NT2/D1 (cell line): Measurements from ENCODE around the gene KRT75.
"Not testable (repeated sequence)": the region's sequence is repeated elsewhere in the genome, so short reads cannot be mapped to it uniquely, and the experiment has no call there.

ENCODE experiments used
- DNase-seq: peaks from one replicate; pipeline ENCODE4 v3.0.0-alpha.2; 2011; ENCODE audit warnings: low read depth, low spot score
- H3K27me3 ChIP-seq: 2 replicates; pipeline ENCODE4 v1.6.0; 2011; ENCODE audit warnings: mild to moderate bottlenecking; ENCODE audit not compliant: insufficient read length, insufficient read depth
- H3K36me3 ChIP-seq: 2 replicates; pipeline ENCODE4 v1.6.1; 2011; ENCODE audit warnings: mild to moderate bottlenecking, low read length, mixed read lengths; ENCODE audit not compliant: insufficient read depth, insufficient read length
- H3K4me1 ChIP-seq: 2 replicates; pipeline ENCODE4 v1.5.1; 2011; ENCODE audit not compliant: insufficient read depth, insufficient read length
- H3K4me3 ChIP-seq: 2 replicates; pipeline ENCODE4 v1.5.1; 2011; ENCODE audit warnings: low read depth; ENCODE audit not compliant: insufficient read length
- H3K9ac ChIP-seq: 2 replicates; pipeline ENCODE4 v1.6.0; 2011; ENCODE audit warnings: low read depth; ENCODE audit not compliant: insufficient read length
- H3K9me3 ChIP-seq: 2 replicates; pipeline ENCODE4 v1.5.1; 2011; ENCODE audit warnings: mild to moderate bottlenecking, low read length; ENCODE audit not compliant: insufficient read depth
- SUZ12 ChIP-seq: IDR thresholded peaks from 2 replicates; pipeline ENCODE4 v1.6.1; 2011; ENCODE audit not compliant: insufficient read length, insufficient read depth; ENCODE audit errors: extremely low read depth
- YY1 ChIP-seq: IDR thresholded peaks from 2 replicates; pipeline ENCODE4 v1.6.1; 2011; ENCODE audit not compliant: insufficient read length, insufficient read depth
- ZNF274 ChIP-seq: IDR thresholded peaks from 2 replicates; pipeline ENCODE4 v1.6.1; 2011; ENCODE audit warnings: mild to moderate bottlenecking, low read depth, low read length

Gene KRT75

DNA sequence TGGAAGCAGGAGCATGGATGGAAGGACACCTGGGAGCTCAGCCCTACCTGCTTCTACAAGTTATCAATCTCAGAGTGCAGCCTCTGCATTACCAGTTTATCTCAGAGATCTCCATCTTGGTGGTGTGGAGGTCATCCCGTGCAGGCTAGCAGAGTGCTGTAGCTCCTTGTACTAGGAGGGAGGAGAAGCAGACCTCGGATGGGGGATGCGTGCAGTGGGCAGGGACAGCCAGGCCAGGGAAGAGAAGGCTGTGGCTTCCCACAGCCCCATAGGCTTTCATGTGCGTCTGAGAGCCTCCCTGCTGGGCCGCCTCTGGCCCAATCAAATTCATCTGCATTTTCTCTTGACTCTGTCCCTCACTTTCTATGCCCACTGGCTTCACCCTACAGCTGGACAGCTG is 19.2 kb downstream of the KRT75 start:
- no peaks in the 10 kb centered on the region for H3K36me3 ChIP-seq
- H3K27me3 ChIP-seq: no peaks in the 10 kb centered on the region
- no peak for TF ChIP-seq SUZ12
- TF ChIP-seq YY1: no peak
- TF ChIP-seq ZNF274: no peak
- no peak overlapping the region for H3K9ac ChIP-seq
- no peak overlapping the region for H3K4me3 ChIP-seq
- no peaks in the 10 kb centered on the region for H3K9me3 ChIP-seq
- H3K4me1 ChIP-seq: peaks cover 3% of the 10 kb centered on the region
- no peak for DNase-seq

DNA sequence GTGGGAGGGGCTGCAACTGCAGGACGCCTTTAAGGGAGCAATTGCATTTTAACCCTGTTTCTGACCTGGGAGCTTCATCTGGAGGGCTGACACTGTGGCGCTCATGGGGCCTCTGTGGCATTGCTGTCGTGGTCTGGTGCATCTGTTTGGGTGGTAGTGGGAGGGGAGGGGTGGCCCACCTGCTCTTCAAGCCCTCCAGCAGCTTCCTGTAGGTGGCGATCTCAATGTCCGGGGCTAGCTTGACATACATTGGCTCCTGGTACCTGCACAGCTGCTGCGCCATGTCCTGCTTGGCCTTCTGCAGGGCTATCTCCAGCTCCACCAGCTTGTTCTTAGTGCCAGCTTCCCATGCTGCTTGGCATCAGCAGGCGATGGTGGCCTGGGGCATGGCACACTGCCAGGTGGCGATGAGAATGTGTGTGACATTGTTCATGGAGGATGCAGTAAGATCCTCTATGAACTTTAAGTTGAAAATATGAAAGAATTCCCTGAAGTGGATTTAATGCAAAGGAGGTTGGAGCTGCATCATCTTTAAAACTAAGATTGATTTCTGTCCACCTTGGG is 20.3 kb downstream of the KRT75 start:
- TF ChIP-seq YY1 (no peak), ZNF274 (no peak), SUZ12 (no peak)
- Histone ChIP-seq H3K9me3 (no peaks in the 10 kb centered on the region), H3K4me1 (peaks cover 3% of the 10 kb centered on the region), H3K4me3 (no peak overlapping the region), H3K9ac (no peak overlapping the region), H3K27me3 (no peaks in the 10 kb centered on the region), H3K36me3 (no peaks in the 10 kb centered on the region)
- no peak for DNase-seq

DNA sequence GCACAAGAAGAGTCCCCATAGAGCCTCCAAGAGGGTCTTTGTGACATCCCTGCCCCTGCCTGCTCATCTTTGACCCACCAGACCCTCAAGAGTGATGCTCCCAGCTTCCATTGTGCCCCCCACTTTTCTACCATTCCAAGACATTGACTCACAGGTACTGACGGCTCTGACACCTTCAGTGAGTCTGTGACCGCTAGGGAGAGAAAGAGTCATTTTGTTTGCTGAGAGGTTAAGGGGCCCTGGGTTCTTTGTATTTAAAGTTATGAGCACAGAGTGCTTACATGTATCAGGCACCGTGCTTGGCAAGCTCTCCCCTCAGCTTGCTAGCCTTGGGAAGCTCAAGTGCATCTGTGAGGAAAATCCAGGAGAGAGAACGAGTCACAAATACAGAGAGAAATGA is 21.0 kb downstream of the KRT75 start:
- peaks cover 5% of the 10 kb centered on the region for H3K27me3 ChIP-seq
- no peak for DNase-seq
- TF ChIP-seq SUZ12 (no peak), YY1 (no peak), ZNF274 (no peak)
- no peaks in the 10 kb centered on the region for H3K36me3 ChIP-seq
- H3K9me3 ChIP-seq: peaks cover 4% of the 10 kb centered on the region; the same call in 1 of the 2 replicates
- H3K9ac ChIP-seq: no peak overlapping the region
- peaks cover 3% of the 10 kb centered on the region for H3K4me1 ChIP-seq
- H3K4me3 ChIP-seq: no peak overlapping the region

DNA sequence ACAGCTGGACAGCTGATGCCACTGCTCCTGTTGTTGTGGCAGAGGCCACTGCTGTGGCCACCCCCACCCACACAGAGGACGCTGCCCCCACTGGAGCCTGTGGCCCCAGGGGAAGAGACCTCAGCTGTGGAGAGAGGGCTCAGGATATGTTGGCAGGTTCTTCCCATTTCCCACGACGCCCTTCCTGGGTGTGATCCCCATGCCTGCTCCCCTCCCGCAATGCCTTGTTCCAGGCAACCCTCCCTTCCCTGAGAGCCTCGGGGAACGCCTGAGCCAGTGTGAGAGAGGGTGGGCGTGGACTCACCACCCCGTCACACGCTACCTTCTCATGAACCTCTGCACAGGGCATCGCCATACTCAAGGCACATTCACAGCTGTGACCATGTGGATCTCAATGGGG is 22.4 kb downstream of the KRT75 start:
- no peak overlapping the region for H3K4me3 ChIP-seq
- H3K9ac ChIP-seq: no peak overlapping the region
- no peak for TF ChIP-seq SUZ12
- no peak for TF ChIP-seq ZNF274
- no peak for TF ChIP-seq YY1
- no peaks in the 10 kb centered on the region for H3K36me3 ChIP-seq
- H3K4me1 ChIP-seq: peaks cover 3% of the 10 kb centered on the region
- peaks cover 5% of the 10 kb centered on the region for H3K27me3 ChIP-seq
- no peak for DNase-seq
- peaks cover 11% of the 10 kb centered on the region; the same call in 1 of the 2 replicates for H3K9me3 ChIP-seq

DNA sequence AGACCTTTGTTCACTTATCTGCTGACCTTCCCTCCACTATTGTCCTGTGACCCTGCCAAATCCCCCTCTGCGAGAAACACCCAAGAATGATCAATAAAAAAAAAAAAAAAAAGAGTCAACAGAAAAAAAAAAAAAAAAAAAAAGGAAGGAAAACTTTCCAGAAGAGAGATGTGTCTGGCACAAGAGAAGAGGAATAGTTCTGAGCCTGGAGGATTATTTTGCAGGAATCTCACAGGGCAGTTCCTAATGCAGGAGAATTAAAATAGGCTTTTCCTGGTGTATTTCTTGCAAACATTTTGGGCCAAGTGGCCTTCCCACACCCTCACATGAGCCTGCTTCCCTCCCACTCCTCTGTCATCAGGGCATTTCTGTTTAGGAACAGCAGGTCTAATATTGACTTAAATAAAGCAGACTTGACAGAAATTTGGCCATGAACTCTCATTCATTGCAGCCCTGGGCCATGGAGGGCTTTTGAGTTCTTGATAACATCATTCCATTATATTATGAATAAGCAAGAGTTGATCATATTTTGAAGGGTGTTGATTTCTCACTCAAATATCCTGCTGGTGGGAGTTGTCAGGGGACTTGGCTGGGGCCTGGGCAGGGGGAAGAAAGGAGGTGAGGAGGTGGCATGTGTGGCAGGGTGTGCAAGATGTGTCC is 23.5 kb downstream of the KRT75 start:
- not testable (repeated sequence) for H3K4me3 ChIP-seq, H3K36me3 ChIP-seq, H3K27me3 ChIP-seq

DNA sequence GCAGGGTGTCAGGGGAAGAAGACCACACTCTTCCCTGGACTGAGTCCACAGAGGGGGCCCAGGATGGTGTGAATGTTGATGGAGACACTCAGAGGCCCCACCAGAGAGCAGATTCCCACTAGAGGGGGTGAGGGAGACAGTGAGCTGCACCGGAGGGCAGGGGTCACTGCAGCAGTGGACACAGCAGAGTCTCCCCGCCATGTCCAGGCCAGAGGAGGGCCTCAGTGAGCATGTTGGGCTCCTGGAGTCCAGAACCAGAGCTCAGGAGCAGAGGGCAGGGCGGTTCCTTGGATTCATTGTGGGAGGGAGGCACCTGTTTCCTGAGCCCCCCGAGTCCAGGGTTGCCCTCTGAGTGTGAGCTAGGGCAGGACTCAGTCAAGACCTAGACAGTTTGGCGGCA is 26.3 kb downstream of the KRT75 start:
- TF ChIP-seq SUZ12 (no peak), YY1 (no peak), ZNF274 (no peak)
- no peak overlapping the region for H3K9ac ChIP-seq
- no peaks in the 10 kb centered on the region for H3K36me3 ChIP-seq
- peaks cover 11% of the 10 kb centered on the region; the same call in 1 of the 2 replicates for H3K9me3 ChIP-seq
- peaks cover 5% of the 10 kb centered on the region for H3K27me3 ChIP-seq
- H3K4me3 ChIP-seq: no peak overlapping the region
- no peaks in the 10 kb centered on the region for H3K4me1 ChIP-seq
- DNase-seq: no peak

More for the DNA sequence above, 23.5 kb downstream of the KRT75 start:
- H3K4me1 ChIP-seq, H3K9ac ChIP-seq, DNase-seq: not testable (repeated sequence)
- peaks cover 11% of the 10 kb centered on the region; the same call in 1 of the 2 replicates for H3K9me3 ChIP-seq

DNA sequence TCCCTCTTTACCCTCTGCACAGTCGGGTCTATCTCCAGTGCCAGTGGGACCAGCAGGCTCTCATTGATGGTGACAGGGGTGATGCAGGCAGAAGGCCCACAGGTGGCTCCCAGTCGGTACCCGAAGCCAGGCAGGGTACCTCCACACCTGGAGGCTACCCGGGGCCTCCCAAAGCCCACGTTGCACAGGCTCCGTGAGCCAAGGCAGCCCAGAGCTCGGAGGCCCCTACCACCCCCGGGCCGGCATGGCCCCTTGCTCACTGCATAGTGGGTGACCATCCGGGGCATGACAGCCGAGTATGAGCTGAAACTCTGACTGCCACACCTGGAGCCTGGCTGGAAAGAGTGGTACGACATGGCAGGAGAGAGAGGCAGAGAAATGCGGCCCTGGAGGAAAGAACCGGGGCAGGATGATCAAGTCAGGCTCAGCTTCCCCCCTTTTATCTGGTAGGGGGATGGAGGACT is 28.2 kb downstream of the KRT75 start, which contains the start of gene KRT82:
Gene KRT82, minus strand, starts transcription at position 414 of the 464 bp plus-strand sequence. Its CDS starts 58 bp downstream, at position 356.
- no peak within 1 kb of the TSS for H3K9ac ChIP-seq
- TF ChIP-seq SUZ12: no peak
- TF ChIP-seq ZNF274: no peak
- no peak for TF ChIP-seq YY1
- no peaks in the 10 kb centered on the region for H3K4me1 ChIP-seq
- H3K27me3 ChIP-seq: peaks cover 5% of the 10 kb centered on the region
- peaks cover 11% of the 10 kb centered on the region; the same call in 1 of the 2 replicates for H3K9me3 ChIP-seq
- H3K36me3 ChIP-seq: no peaks in the 10 kb centered on the region
- DNase-seq: no peak
- H3K4me3 ChIP-seq: no peak within 1 kb of the TSS
